OCI-LY1 (cell line): ENCODE results near the gene ZBTB46.

Experiments
- CTCF ChIP-seq: fragments of 200-600 bp; sonication (generic), shearing (Covaris generic); IDR thresholded peaks from 2 replicates; pipeline ENCODE4 v1.5.1; 2017; ENCODE audit warnings: mild to moderate bottlenecking, antibody characterized with exemption, low read length, moderate library complexity, mixed read lengths
- EZH2 ChIP-seq: fragments of 200-600 bp; sonication (generic), shearing (Covaris generic); IDR thresholded peaks from 2 replicates; pipeline ENCODE4 v1.8.0; 2017; ENCODE audit warnings: borderline replicate concordance, mixed run types, mild to moderate bottlenecking, antibody characterized with exemption, low read length, moderate library complexity, mixed read lengths

- TF ChIP-seq CTCF = no peak
- TF ChIP-seq EZH2 = no peak
These were observed 129.6 kb downstream of the ZBTB46 start for GRCh38 chr20:63701329-63702035.
